GM21717 (cell line): ENCODE results near the gene KRTAP3-1.

Experiments used
- ATAC-seq: cut with Tn5 transposase; IDR thresholded peaks from one replicate; pipeline ENCODE4 v1.9.1; 2021; ENCODE audit warnings: mild to moderate bottlenecking, moderate library complexity; ENCODE audit not compliant: unreplicated experiment

KRTAP3-1 gene

DNA sequence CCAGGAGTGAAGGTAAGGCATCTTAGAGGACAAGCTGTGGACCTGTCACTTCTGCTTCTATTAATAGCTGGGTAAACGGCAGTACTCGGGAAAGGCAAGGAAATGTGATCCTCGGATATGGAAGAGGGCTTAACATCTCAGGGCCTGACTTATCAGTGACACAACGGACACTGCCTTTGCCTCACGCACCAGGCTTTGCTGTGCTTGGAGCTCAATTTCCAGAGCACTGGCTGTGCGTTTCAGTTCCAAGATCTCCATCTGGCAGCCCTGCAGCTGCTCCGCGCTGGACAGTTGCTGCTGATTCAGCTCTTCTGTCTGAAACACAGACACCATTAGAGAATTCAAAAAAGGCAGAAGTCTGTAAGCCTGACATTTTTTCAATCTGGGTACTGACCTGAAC lies 28.3 kb downstream of the KRTAP3-1 start:
- no peak for ATAC-seq

DNA sequence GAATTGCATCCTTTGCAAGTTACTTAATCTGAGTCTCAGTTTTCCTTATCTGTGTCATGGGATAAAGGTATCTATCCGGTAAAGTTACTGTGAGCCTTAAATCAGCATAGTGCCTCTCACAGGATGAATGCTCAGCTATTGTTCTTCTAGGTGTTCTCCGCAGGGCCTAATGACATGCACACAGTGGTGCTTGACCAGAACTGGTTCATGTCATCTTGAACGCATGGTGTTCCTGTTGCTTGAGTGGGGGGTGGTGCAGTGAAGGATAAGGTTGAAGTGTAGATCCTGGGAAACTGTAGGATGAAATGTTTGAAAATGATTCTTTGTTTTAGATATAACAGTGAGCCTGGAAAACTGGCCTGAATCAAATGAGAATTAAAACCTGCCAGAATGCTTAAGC lies 28.8 kb downstream of the KRTAP3-1 start:
- ATAC-seq = no peak

DNA sequence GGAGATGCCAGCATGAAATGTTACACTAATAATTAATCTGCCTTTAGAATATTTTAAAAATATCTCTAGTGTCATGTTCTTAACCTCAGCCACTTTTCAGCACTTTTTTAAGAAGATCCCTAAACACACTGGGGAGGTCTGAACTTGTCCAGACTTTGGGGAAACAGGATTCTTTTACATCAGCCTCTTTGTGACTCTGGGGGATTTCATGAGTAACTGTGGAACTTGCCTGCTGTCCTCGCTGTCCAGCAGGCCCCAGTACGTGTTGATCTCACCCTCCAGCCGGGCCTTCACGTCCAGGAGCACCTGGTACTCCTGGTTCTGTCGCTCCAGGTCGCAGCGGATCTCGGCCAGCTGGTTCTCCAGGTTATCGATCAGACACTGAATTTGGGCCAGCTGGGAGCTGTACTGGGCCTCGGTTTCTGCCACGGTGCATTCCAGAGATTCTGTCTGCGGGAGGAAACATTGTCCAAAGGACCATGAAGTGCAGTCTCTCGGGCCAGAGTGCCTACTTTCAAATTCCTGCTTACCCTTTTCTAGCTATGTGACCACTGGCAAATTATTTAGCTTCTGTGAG lies 30.3 kb downstream of the KRTAP3-1 start:
- ATAC-seq = no peak

DNA sequence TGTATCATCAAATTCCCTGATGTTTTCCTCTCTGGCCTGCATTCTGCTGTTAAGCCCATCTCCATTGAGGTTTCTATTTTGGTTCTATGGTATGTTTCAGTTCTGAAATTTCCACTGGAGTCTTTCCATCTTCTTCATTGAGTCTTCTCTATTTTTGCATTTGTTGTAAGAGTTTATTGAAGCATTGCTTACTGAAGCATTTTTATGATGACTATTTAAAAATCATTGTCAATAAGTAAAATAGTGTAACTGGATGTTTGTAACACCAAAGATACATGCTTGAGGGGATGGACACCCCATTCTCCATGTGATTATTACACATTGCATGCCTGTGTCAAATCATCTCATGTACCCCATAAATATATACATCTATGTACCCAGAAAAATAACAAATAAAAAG lies 33.4 kb downstream of the KRTAP3-1 start:
- ATAC-seq = no peak

DNA sequence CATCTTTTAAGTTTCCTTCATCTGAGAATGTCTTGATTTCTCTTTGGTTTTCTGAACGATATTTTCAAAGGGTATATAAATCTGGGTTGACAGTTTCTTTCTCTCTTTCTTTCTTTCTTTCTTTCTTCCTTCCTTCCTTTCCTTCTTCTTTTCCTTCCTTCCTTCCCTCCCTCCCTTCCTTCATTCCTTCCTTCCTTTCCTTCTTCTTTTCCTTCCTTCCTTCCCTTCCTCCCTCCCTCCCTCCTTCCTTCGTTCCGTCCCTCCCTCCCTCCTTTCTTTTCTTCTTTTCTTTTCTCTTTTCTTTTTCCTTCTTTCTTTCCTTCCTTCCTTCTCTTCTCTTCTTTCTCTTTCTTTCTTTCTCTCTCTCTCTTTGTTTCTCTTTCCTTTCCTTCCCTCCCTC lies 34.6 kb downstream of the KRTAP3-1 start:
- ATAC-seq = no peak

DNA sequence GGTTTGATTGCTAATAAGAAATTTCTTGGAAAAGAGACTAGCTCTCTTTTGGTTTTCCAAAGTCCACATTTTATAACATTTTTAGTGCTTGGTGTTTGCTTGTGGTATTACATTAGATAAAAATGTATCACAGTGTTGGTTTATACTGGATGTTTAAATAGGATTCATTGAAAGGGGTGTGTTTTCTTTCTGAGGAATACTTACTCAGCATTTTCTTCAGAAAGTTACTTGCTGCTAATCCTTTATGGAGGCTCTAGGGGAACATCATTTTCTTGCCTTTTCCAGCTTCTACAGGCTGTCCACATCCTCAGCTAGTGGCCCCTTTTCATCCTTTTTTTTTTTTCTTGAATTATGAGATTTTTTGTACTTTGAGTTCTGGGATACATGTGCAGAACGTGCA lies 41.3 kb downstream of the KRTAP3-1 start:
- no peak for ATAC-seq

DNA sequence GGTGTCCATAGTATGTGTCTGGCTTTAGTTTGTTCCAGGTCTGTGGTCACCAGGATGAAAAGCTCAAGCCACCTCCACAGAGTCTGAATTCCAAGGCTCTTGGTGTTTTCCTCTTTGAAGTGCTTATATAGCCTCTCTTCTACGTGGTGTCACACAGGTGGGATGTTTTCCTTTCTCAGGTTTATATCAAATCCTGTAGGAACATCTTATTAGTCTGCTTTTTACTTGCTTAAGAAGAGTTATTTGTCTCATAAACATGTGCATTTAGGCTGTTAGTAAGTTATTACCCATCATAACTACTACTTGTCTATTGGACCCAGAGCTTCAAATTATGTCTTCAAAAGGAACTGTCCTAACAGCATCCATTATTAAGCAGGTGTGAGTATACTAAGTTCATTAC lies 42.1 kb downstream of the KRTAP3-1 start, which contains the start of gene KRT39:
KRT39 (minus strand) TSS at position 101 of the 400 bp plus-strand sequence; CDS start at position 9, 92 bp downstream.
- no peak for ATAC-seq

DNA sequence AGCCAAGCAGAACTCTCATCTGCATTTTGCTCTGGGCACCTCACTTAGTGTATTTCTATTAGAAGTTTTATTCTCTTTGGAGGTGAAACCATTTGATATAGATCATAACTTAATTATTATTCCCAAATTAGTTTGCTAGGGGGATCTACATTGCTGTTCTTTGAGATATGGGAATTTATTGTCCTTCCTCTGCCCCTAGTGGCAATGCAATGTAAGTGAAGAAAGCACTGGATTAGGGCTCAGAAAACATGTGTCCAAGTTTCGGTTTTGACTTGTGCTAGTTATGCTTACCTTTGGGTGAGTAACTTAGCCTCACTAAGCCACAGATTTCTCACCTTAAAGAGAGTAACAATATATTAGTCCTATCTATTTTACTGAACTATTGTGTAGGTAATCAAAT lies 45.1 kb downstream of the KRTAP3-1 start:
- ATAC-seq = no peak

DNA sequence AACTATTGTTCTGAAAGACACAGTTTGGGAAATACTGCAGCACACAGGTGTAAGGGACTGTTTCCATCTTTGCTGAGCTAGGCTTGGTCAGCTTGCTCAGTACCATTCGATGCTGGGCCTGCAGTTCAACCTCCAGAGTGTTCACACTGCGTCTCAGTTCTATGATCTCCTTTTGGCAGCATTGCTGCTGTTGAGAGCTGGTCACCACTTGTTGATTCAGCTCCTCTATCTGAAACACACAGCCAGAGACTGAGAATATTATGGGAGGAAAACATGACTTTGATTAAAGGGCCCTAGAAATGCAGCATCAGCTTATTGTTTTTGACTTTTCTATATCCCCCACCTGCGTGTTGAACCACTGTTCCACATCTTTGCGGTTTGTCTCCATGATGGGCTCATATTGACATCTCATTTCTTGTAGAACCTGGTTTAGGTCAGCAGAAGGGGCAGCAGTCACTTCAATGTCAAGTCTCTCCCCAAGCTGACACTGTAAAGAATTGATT lies 46.8 kb downstream of the KRTAP3-1 start:
- no peak for ATAC-seq

DNA sequence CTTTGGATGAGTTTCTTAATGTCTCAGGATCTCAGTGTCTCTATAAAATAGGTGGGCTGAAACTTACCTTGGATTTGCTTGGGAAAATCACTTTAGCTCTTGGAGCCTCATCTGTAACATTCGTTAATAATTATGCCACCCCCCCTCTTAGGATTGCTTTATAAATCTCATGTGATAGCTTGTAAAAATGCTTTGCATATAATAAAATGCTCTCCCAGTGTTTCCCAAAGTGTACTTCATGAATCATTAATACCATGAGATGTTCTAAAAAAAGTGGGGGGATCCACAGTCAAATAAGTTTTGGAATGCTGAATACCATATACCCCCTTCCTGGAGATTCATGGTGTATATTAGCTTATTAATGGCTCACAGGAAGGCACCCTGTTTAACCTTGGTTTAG lies 47.3 kb downstream of the KRTAP3-1 start:
- no peak for ATAC-seq

DNA sequence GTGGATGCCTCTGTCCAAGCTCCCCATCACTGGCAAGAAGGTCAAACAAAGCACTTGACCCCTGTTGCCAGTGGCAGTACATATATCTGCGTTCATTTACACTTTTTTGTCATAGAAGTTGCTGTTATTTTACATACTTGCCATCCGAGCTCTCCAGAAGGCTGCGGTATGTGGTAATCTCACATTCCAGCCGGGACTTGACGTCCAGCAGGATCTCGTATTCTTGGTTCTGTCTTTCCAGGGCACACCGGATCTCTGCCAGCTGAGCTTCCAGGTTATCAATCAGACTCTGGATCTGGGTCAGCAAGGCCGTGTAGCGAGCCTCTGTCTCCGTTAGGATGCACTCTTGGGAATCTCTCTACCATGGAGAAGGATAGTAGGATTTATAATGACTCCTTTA lies 48.8 kb downstream of the KRTAP3-1 start:
- ATAC-seq = no peak
